GM13976 (cell line): Measurements from ENCODE around the gene LRMDA.

ENCODE experiments used
- DNase-seq: peaks from one replicate; pipeline ENCODE4 v3.0.0; 2012; ENCODE audit warnings: low spot score
- CTCF ChIP-seq: IDR thresholded peaks from 2 replicates; pipeline ENCODE4 v1.5.1; 2012; ENCODE audit warnings: borderline replicate concordance, mild to moderate bottlenecking; ENCODE audit not compliant: insufficient read depth; ENCODE audit errors: extremely low read depth, missing control alignments, control extremely low read depth
- in situ Hi-C: fragments of 300-500 bp; cut with MboI; formaldehyde crosslinking; loops from one replicate; pipeline ENCODE4 v1.12.0; 2022; ENCODE audit warnings: low sequenced_read_pairs, mixed read lengths, inconsistent platforms; ENCODE audit not compliant: unreplicated experiment

Gene LRMDA

GRCh38 chr10:76337641-76338040 is 906.2 kb downstream of the LRMDA start:
- DNase-seq = no peak
- in situ Hi-C loops = no loop called here
- TF ChIP-seq CTCF = no peak

- no peak for DNase-seq
- in situ Hi-C loops = no loop called here
- no peak for TF ChIP-seq CTCF
These were observed 906.8 kb downstream of the LRMDA start for GRCh38 chr10:76338187-76338586.

- in situ Hi-C loops = no loop called here
- no peak for TF ChIP-seq CTCF
- DNase-seq = no peak
These were observed 910.3 kb downstream of the LRMDA start for GRCh38 chr10:76341740-76342139.

GRCh38 chr10:76342996-76343395 is 911.6 kb downstream of the LRMDA start:
- in situ Hi-C loops = no loop called here
- DNase-seq = no peak
- TF ChIP-seq CTCF = no peak

GRCh38 chr10:76347832-76348231 is 916.4 kb downstream of the LRMDA start:
- in situ Hi-C loops = no loop called here
- no peak for DNase-seq
- TF ChIP-seq CTCF = no peak

GRCh38 chr10:76350583-76350982 is 919.2 kb downstream of the LRMDA start:
- DNase-seq = no peak
- in situ Hi-C loops = no loop called here
- TF ChIP-seq CTCF = no peak

GRCh38 chr10:76352300-76352699 is 920.9 kb downstream of the LRMDA start:
- in situ Hi-C loops = no loop called here
- no peak for TF ChIP-seq CTCF
- no peak for DNase-seq
